M059J (cell line): ENCODE data around the gene EXOC4. TPM values are rescaled to one million over a fixed set of nuclear protein-coding genes. Genes with fewer than 3 reads are reported as not detected.

Source experiments
- DNase-seq: peaks from one replicate; pipeline ENCODE4 v3.0.0-alpha.2; 2012; ENCODE audit warnings: low read depth
- total RNA-seq: library from RNA; depleted of rRNA; stranded (reverse); fragments of >200 nt; shearing (Covaris generic); gene quantifications from 2 replicates; pipeline ENCODE4 v1.2.3, GENCODE V29; 2014

The EXOC4 gene
- total RNA-seq, 1 experiment from 2014 or later, result 70.5 TPM

DNA sequence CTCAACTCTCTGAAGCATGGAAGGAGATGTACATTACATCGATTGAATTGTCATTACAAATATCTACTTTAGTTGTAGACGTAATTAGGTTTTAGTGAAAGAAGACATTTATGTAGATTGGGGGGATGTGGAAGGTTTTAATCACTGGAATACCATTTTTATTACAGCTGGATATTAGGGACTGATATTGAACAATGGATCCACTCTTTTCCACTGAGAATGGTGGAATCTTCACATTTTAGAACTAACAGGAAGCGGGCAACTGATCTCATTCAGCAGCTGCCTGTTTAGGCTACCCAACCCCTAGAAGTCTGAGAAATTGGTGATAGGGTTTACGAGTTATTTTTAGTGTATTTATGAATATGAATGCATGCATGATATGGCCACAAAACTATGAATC, 538.0 kb downstream of the EXOC4 start:
- DNase-seq, result no peak

DNA sequence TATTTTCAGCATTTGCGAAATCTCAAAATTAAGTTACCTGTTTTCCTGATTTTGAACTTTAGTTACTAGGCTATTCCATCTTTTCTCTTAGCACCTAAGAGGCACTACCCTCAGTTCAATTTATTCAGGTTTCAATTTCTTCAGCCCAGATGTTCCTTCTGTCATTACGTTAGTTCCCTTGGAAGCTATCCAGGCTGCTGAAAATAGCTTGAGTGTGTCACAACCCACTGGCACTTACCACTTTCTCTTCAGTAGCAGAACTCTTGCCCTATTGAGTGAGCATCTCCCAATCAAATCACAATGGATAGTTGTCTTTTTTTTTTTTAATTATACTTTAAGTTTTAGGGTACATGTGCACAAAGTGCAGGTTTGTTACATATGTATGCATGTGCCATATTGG, 541.6 kb downstream of the EXOC4 start:
- DNase-seq, result no peak

DNA sequence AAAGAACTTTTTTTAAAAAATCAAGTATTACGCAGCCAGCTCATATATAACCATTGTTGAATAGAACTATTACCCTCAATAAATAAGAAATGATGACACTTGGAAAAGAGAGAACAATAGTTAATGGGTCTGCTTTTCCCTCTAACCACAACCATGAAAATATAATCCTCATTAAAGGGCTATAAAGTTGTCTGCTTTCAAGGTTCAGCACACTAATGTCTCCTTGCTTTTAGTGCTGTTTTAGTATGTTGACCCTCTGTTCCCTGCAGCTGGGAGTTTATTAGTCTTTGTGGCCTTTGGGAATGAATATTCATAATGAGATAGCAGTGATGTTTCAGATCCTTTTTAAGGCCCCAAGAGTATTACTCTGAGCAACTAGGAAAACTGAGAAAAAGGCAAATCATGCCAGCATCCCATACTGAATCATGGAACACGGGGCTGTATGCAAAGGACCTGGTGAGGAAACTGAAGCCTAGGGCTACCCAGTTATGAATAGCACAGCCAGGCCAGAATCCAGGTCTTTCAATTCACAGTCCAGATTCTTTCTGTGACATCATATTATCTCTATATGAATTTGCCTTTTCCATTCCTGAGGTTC, 542.3 kb downstream of the EXOC4 start:
- no peak for DNase-seq

DNA sequence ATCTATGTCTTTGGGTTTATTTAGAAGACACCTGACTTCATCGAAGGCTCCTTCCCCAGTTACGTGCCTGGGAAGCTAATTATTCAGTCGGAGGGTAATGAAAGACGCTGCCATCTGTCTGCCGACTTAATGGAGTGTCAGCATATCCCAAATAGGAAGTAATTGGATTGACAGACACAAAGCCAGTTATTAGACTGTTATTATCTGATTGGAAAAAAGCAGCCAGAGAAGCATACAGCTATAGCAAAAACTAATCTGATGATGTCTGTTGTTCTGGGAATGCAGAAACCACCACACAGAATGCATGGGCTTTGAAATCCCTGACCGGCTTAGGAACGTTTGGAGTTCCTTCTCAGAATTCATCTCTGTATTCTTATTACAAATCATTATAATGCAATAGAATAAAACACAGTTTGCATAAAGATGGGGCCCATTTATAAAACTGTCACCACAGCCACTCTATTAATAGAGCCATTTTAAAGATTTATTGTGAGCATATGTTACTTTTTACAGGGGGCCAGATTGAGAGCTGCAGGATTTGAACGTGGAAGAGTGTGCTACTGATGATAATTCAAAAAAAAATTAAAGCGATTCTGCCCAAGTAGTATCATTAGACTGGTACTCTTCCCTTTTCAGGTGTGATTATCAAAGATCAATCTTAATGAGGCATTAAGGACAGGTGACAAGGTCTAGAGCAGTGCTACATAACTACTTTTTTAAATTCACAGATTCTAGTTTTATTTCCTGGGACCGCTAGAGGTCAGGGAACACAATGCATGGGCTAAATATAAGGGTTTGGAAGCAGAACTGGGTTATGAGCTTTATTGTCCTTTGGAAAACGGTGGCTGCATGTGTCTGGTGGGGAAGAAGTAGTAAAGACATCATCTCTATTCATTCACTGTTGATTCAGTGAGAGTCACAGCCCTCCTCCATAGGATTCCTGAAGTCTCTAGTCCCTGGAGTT, 544.2 kb downstream of the EXOC4 start:
- no peak for DNase-seq

DNA sequence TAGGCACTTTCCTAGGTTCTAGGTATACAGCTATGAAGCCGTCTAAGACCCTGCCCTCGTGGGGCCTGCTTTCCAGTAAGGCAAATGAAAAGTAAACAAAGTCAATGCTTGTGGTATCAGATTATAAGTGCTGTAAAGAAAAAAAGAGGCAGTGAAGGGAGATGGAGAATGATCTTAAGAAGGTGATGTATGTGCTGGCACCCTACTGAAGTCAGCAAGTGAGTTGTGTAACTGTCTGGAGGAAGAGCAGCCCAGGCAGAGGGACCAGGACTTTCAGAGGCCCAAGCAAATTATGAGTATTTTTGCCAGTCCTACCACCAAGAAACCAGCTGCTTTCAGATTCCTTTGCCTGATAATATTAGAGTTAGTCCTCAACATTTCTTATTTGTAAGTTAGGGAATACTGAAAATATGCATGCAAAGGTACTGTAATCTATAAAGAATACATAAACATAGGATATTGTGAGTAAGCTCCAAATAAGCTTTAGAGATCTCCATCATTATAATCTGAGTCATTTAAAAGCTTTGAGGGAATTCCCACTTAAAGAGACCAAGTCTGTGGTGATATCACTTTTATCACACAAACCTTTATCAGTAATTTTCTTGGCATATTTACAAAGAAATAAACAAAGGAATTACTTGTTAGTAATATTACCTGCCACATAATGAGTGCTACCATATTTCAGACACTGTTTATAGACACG, 545.1 kb downstream of the EXOC4 start:
- DNase-seq, result peak; percentile 25

GRCh38 chr7:133801341-133801740, 548.5 kb downstream of the EXOC4 start:
- DNase-seq, result no peak

DNA sequence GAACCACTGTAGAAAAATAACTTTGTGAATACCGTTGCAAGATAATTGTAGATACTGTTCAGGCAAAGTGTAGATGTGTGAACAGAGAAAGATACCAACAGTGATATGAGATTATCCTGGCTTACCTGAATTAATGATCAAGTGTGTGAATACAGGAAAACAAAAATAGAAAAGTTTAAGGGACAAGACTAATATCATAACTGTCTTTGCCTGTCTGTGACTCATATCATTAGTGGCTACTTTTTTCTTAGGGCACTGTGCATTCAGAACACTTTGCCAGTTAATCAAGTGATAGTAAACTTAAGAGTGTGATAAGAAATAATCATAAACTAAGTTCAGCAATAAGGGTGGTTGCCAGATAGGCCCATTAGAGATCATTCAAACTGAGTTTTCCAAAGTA, 551.2 kb downstream of the EXOC4 start:
- no peak for DNase-seq

- no peak for DNase-seq
Measured at GRCh38 chr7:133805426-133805825, 552.5 kb downstream of the EXOC4 start.

- DNase-seq, result no peak
Measured at GRCh38 chr7:133807624-133808492, 555.0 kb downstream of the EXOC4 start.

GRCh38 chr7:133808493-133808866, 555.6 kb downstream of the EXOC4 start:
- no peak for DNase-seq

- DNase-seq, result no peak
Measured at GRCh38 chr7:133812877-133813276, 560.0 kb downstream of the EXOC4 start.

GRCh38 chr7:133815611-133816210, 562.8 kb downstream of the EXOC4 start:
- peak; percentile 32 for DNase-seq

DNA sequence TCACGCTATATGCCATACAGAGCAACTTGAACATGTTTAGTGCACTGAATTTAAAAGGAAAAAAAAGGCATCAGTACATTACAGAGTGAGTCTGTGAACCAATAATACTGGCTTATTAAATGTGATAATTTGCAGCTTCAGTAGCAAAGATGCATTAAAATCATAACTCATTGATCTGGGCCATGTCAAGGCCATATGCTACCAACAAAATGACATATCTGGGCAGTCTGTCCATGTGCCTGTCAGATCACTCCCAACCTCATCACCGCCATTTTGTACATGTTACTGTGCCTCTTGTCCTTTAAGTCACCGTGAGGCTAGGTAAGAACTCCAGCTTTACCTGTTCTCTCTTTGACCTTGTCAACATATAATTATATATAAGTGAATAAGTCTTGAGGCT, 566.8 kb downstream of the EXOC4 start:
- no peak for DNase-seq

DNA sequence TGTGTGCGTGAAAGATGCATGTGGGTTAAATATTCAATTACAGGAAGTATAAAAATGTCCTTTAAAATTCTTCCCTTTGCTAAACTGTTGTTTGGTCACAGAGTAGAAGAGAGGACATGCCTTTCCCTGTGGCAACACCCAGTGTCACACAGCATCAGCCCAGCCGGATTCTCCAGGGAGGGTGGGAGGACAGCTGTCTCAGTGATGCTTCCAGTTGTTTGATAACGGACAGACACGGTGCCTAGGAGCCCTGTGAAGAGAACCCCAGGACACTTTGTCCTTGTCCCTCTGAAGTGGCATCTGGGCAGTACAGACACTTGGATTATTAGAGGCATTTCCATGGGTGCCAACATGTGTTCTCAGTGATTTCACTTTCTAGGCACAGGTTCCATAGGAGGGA, 567.7 kb downstream of the EXOC4 start:
- DNase-seq, result no peak

DNA sequence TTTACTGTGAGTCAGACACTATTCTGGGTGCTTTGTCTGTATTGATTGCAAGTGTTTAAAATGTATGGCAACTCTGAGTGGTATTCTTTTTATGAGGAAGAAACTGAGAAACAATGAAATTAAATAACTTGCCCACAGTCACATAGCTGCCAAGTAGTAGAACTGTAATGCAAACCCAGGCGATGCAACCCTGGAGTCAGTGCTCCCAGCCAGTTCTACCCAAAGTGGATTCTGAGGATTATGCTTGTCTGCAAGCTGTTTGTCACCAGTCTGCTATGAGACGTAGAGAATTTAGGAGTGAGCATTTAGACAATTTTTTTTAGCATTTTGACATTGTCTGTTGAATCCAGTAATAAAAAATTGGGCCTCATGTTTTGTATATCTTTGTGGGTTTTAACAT, 568.3 kb downstream of the EXOC4 start:
- DNase-seq, result no peak

- no peak for DNase-seq
Measured at GRCh38 chr7:133822001-133822641, 569.2 kb downstream of the EXOC4 start.

DNA sequence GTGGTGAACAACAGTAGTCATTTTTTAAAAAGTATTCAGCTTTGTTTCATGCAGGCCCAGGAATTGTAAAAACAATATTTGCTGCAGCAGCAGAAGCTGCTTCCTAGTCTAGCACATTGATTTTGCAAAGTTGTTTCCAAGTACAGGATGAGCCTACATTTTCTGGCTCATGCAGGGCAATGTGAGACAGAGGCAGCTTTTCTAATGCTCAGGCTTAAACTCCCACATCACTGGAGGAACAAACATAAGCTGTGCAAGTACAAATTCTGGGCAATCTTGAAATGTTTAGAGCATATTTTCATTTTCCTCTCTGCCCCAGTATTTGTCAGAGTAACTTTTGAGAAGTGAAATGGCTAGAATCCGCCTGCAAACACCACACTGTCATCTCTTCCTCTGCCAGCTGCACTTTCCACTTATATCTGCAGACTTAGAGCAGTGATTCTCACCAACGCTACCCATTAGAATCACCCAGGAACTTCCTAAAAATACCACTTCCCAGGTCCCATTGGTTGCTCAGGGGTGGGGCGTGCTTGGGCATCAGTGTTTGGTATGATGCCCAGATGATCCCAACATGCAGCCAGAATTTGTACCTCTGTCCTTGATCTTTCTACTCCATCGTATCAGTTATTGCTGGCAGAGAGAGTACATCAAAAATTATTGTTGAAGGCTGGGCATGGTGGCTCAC, 570.1 kb downstream of the EXOC4 start:
- DNase-seq, result no peak

- no peak for DNase-seq
Measured at GRCh38 chr7:133824132-133824531, 571.3 kb downstream of the EXOC4 start.

DNA sequence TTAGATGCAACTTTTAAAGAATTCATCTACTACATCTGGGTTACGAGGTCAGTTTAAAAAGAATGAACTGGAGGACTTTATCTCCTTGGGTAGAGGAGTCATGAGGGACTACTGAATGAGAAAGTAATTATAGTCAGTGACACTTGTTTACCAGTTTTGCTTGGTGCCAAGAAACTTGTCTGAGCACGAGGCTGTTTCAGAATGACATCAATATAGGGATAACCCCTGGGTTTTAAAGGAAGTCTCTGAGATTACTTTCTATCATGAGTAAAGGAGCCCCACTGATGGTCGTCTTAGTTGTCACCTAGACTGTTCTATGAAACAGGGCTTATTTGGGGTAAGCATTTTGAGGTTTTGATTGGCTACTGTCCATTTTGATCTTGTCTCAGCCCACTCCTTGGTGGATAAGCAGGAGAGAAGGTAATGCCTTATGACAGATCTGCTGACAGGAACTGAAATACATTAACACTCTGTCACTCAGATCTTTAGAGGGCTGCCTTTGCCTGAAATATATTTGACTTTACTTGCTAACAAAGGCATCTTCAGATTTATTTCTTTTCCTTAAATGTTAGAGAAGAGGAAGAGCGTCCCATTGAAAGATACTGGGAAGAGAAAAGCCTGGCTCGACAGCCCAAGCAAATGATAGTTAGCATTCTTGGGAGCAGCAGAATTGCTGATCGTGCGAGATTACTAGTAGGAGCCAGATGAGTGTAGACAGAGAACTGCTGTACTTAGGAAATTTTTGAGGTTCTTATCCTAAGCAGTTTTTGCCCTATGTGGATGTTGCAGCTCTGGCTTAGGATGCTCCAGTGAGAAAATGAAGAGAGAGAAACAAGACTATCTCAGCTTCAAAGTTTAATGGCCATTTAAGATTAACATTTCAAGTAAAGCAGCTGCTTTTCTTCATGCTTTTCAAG, 575.1 kb downstream of the EXOC4 start:
- no peak for DNase-seq
